ENCODE data around the gene MACC1.

DNA sequence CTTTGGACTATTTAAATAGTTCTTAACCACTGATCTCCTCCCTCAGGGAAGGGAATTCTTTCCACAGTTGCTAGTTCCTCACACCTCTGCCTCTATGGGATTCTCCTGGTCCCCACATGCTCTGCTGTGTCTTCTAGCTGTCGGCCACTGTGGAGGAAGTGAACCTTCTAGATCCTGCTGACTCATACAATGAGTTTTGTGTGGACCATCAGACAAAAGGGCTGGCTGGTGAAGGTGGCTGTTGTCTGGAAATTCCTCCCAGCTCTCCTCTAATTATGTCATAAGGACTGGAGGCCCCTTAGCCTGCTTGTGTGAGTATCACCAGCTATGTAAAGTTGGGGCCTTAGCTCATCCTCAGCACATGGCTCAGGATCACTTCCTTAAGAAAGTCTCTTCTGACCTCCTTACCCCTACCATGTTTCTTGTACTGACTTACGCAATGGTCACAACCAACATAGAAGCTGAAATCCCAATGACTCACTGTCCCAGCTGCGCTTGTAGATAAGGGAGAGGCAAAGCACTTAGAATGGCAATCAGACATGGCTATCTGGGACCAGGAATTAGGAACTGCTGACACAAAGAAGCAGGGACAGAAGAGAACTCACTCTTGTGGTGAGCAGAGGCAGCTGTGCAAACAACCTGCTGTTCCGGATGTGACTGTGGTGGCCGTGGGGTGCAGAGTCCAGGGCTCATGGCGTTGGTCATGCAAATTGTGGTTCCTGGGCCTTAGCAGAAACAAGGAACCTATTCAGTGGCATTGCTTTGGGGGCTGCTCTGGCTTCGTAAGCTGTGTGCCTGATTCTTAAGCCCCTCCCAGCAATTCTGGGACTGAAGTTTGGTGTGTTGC lies 2.5 kb upstream of the MACC1 start:
- TF ChIP-seq, protein P1, sequence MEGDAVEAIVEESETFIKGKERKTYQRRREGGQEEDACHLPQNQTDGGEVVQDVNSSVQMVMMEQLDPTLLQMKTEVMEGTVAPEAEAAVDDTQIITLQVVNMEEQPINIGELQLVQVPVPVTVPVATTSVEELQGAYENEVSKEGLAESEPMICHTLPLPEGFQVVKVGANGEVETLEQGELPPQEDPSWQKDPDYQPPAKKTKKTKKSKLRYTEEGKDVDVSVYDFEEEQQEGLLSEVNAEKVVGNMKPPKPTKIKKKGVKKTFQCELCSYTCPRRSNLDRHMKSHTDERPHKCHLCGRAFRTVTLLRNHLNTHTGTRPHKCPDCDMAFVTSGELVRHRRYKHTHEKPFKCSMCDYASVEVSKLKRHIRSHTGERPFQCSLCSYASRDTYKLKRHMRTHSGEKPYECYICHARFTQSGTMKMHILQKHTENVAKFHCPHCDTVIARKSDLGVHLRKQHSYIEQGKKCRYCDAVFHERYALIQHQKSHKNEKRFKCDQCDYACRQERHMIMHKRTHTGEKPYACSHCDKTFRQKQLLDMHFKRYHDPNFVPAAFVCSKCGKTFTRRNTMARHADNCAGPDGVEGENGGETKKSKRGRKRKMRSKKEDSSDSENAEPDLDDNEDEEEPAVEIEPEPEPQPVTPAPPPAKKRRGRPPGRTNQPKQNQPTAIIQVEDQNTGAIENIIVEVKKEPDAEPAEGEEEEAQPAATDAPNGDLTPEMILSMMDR (IDR thresholded peaks at IDR 0.05), result no peak
- no peak for TF ChIP-seq POLR2A (IDR thresholded peaks at IDR 0.05)
- peak in 1 of 2 donors; percentile 39 for TF ChIP-seq POLR2AphosphoS5 (IDR thresholded peaks at IDR 0.05; ENCODE audit: insufficient read depth in 1 of 2, low read depth in 1 of 2)

Data from vagina (tissue), 2 donors.